ENCODE measurements around the gene SUCLA2.
A peak's percentile ranks its signal among the peaks of the same experiment; 100 is the strongest.

Gene SUCLA2

DNA sequence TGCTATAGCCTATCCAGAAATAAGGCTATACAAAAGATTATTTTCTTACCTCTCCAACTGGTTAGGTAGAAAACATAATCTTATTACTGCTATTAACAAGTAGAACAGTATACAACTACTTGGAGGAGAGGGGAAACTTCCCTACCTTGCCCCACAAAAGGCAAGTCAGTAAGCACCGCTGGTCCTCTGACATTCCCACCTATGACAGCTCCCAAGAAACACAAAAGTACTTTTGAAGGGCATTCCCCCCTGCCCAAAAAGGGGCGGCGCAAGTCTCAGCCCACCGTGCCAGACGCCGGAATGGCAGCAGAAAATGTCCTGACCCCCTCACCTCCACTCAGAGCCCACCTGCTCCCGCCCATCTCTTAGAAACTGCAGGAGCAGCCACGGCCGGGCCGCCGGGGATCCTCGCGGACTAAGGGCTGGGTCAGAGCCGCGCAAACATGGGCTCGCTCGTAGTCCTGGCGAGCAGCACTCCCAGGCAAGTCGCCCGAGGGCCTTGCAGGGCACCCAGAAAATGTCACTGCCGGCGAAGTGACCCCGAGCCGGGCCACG lies 437 bp downstream of the SUCLA2 start:
- H3K27ac ChIP-seq = peak overlapping the region; percentile 93
- ChIA-PET POLR2A (ENCODE audit: low non-redundant PET) (interaction anchor here (0.7 kb wide), 2 partner anchors 27 to 94 kb away, joined by 3 to 4 read pairs; partner anchors contain the start of gene MED4), CTCF (interaction anchor here (1.1 kb wide), 1 partner anchor 94 kb away, joined by 4 read pairs; the partner anchor contains the start of gene MED4)
- DNase-seq (ENCODE audit: low spot score) = peak; percentile 40
- TF ChIP-seq, protein P1, sequence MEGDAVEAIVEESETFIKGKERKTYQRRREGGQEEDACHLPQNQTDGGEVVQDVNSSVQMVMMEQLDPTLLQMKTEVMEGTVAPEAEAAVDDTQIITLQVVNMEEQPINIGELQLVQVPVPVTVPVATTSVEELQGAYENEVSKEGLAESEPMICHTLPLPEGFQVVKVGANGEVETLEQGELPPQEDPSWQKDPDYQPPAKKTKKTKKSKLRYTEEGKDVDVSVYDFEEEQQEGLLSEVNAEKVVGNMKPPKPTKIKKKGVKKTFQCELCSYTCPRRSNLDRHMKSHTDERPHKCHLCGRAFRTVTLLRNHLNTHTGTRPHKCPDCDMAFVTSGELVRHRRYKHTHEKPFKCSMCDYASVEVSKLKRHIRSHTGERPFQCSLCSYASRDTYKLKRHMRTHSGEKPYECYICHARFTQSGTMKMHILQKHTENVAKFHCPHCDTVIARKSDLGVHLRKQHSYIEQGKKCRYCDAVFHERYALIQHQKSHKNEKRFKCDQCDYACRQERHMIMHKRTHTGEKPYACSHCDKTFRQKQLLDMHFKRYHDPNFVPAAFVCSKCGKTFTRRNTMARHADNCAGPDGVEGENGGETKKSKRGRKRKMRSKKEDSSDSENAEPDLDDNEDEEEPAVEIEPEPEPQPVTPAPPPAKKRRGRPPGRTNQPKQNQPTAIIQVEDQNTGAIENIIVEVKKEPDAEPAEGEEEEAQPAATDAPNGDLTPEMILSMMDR (conservative IDR thresholded peaks at IDR 0.05; ENCODE audit: low read depth) = no peak

DNA sequence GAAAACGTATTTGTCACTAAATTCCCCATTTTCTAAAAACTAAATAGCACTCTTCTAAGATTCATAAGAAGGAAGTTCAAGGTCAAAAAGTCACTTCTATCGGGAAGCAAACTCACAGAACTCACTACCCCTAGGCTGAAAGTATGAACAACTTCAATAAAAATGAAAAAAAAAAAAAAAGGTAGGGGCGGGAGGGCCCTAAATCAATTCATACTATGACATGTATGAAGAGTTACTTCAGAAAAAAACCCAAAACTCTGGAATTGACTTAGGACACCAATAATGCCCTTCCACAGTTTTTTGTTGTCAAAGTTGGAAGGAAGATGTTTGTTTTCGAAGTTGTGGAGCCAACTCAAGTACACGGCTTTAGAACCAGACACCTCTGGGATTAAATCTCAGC lies 1.1 kb downstream of the SUCLA2 start:
- no peak overlapping the region for H3K27ac ChIP-seq
- TF ChIP-seq, protein P1 (conservative IDR thresholded peaks at IDR 0.05; ENCODE audit: low read depth) = no peak
- CTCF ChIA-PET = interaction anchor here (1.1 kb wide), 1 partner anchor 95 kb away, joined by 4 read pairs; the partner anchor contains the start of gene MED4
- no peak for DNase-seq (ENCODE audit: low spot score)
- POLR2A ChIA-PET (ENCODE audit: low non-redundant PET) = no interaction called here

DNA sequence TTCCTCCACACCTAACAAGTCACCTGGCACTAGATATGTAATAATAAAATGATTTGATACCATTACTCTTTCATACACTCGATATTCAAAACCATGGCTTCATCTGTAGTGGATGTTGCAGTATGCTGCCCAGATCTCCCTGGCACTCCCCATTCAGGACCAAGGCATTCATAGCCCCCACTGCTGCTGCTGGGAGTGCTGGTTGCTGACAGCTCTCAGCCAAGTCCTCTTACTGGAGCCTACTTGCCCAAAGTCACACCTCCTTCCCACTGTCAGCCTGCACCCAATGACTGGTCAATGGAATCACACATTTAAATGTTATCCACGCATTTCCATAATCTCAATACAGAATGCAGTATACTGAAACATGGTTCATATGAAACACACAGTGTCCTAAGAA lies 3.7 kb downstream of the SUCLA2 start:
- no peak for DNase-seq (ENCODE audit: low spot score)
- no peak overlapping the region for H3K27ac ChIP-seq
- ChIA-PET POLR2A (ENCODE audit: low non-redundant PET) (interaction anchor here (0.7 kb wide), 1 partner anchor 1910 kb away, joined by 5 read pairs; no protein-coding TSS in a partner anchor), CTCF (interaction anchor here (1.4 kb wide), 1 partner anchor 40 kb away, joined by 4 read pairs; the partner anchor contains the start of gene NUDT15)
- TF ChIP-seq, protein P1 (conservative IDR thresholded peaks at IDR 0.05; ENCODE audit: low read depth) = no peak

DNA sequence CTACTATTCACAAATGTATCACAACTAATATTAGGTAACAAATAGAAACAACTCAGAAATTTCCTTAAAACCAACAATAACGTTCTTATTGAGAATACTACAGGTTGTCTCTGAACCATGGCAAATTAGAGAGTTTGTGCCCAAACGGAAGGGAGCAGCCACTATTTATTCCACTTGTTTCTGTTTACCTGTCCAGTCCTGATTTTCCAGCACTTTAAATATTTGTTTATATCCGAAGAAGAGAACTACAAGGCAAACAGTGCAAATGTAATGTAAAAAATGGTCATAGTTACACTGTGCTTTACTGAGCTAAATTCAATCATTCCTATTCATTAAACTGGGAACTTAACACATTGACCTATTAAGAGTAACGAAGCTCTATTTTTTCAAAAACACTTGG lies 9.2 kb downstream of the SUCLA2 start:
- ChIA-PET CTCF (interaction anchor here (0.6 kb wide), 1 partner anchor 1002 kb away, joined by 3 read pairs; no protein-coding TSS in a partner anchor), POLR2A (ENCODE audit: low non-redundant PET) (no interaction called here)
- TF ChIP-seq, protein P1 (conservative IDR thresholded peaks at IDR 0.05; ENCODE audit: low read depth) = no peak
- no peak for DNase-seq (ENCODE audit: low spot score)
- H3K27ac ChIP-seq = no peak overlapping the region

DNA sequence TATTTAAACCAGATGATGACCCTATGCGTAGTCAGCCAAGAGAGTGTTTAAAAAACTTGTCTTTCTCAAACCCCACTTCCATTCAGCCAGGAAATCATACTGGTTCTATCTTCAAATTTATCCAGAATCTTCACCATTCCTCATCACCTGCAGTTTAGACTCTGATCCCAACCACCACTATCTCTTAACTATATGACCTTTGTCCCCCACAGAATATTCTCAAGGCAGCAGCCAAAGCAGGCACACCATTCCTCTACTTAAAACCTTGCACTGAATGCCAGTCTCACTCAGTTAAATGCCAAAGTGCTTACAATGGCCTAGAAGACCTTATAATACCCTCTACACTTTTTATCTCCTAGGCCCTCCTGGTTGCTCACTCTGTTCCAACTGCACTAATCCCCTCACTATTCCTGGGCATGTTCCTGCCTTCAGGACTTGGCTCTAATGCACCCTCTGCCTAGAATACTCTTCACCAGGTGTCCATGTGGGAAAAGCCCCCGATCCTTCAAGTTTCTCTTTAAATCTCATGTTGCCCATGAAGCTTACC lies 10.1 kb downstream of the SUCLA2 start:
- ChIA-PET CTCF (no interaction called here), POLR2A (ENCODE audit: low non-redundant PET) (no interaction called here)
- DNase-seq (ENCODE audit: low spot score) = no peak
- TF ChIP-seq, protein P1 (conservative IDR thresholded peaks at IDR 0.05; ENCODE audit: low read depth) = no peak
- H3K27ac ChIP-seq = no peak overlapping the region

DNA sequence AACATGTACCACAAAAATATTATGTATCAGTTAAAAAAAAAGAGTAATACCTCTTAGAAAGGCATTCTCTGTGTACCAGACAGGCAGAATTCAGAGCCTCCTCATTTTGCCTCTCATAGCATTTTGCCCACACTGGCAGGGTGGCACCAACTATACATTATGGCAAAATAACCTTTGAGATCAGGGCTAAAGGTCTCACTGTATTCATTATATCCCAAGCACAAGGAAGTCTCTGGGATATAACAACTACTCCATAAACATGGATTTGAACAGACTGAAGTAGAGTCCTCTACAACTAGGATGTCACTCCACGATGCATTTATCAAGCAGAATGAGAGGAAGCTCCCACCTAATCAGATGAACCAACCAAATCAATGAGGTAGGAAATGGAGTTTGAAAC lies 10.6 kb downstream of the SUCLA2 start:
- no peak for DNase-seq (ENCODE audit: low spot score)
- TF ChIP-seq, protein P1 (conservative IDR thresholded peaks at IDR 0.05; ENCODE audit: low read depth) = no peak
- ChIA-PET POLR2A (ENCODE audit: low non-redundant PET) (no interaction called here), CTCF (no interaction called here)
- no peak overlapping the region for H3K27ac ChIP-seq
